Choroid plexus epithelial cell (primary cell): Measurements from ENCODE around the gene SMTNL2.
A peak's percentile ranks its signal among the peaks of the same experiment; 100 is the strongest.

Experiments
- DNase-seq: peaks from one replicate; pipeline ENCODE4 v3.0.0-alpha.2; 2010; ENCODE audit warnings: low read depth
- H3K4me3 ChIP-seq: 2 replicates; pipeline ENCODE4 v1.5.1; 2011; ENCODE audit warnings: low read depth, mild to moderate bottlenecking, control low read depth, low read length, moderate library complexity
- CTCF ChIP-seq: conservative IDR thresholded peaks from 2 replicates; pipeline ENCODE4 v1.5.1; 2011; ENCODE audit warnings: low read depth, mild to moderate bottlenecking, control low read depth, inconsistent platforms, low read length, moderate library complexity

SMTNL2 gene

GRCh38 chr17:4596636-4597380 is 12.5 kb downstream of the SMTNL2 start:
- H3K4me3 ChIP-seq, result no peak overlapping the region
- no peak for DNase-seq
- TF ChIP-seq CTCF, result no peak

GRCh38 chr17:4597975-4598374 is 13.6 kb downstream of the SMTNL2 start:
- DNase-seq, result no peak
- H3K4me3 ChIP-seq, result no peak overlapping the region
- TF ChIP-seq CTCF, result no peak

- H3K4me3 ChIP-seq, result no peak overlapping the region
- peak; percentile 71 for DNase-seq
- TF ChIP-seq CTCF, result no peak
These were observed 14.6 kb downstream of the SMTNL2 start for GRCh38 chr17:4598776-4599504.

DNA sequence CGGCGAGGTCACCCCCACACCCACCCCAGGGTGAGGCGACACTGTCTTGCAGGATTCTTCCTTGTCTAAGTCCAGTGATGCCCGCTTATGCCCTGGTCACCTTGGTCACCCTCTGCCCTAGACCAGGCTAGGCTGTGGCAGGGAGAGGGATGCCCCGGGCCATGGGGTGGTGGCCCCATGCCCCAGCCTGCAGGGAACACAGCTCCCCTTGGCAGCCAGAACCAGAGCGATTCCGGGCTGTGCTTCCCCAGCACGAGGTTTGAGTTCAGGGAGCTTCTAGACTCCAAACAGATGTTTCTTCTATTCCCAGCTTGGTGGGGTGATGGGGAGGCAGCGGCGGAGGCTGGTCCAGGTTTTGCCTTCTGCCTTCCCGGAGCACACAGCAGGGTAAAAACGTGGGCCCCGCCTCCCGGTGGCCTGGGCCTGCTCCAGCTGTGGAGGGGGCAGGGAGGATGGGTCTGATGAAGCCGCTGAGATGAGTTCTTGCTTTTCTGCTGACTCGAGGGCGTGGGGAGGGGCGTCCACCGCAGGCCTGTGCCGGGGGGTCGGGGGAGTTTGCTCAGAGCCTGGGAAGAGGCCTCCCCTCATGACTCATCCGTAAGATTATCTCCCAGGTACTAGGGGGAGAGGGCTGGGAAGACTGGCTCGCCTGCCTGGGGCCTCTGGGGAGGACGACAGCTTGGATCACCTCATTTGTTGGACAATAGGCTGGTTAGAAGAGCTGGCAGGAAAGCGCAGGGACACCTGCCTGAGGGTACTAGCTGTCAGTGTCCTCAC is 15.4 kb downstream of the SMTNL2 start:
- TF ChIP-seq CTCF, result no peak
- peak; percentile 71 for DNase-seq
- no peak overlapping the region for H3K4me3 ChIP-seq

DNA sequence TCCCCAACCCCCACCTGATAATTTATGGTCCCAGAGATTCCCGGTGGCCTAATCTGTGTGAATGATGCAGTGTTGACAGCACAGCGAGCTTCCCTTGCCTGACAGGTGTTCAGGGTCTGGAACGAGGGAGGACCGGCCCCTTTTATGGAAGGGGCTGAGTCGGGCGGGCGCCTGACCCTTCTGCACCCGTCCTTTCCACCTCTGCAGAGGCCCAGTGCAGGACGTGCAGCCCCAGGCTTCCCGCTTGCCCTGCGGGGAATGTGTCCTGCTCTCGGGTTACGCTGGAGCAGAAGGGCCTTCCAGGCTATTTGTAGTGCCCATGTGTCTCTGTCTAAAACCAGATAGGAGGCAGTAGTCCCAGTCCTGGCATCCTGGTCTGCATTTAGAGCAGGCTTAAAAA is 16.2 kb downstream of the SMTNL2 start:
- H3K4me3 ChIP-seq, result no peak overlapping the region
- no peak for TF ChIP-seq CTCF
- no peak for DNase-seq

GRCh38 chr17:4601326-4601725 is 17.0 kb downstream of the SMTNL2 start:
- TF ChIP-seq CTCF, result no peak
- no peak overlapping the region for H3K4me3 ChIP-seq
- no peak for DNase-seq
